OCI-LY7 (cell line): ENCODE measurements around the gene NINJ2.

Experiments used
- EZH2phosphoT487 ChIP-seq: fragments of 200-600 bp; sonication (generic); IDR thresholded peaks from 2 replicates; pipeline ENCODE4 v1.6.1; 2018; ENCODE audit warnings: low read depth, borderline replicate concordance, mild to moderate bottlenecking, mixed run types, antibody characterized with exemption, low read length, moderate library complexity, mixed read lengths
- TF ChIP-seq, protein P1 (sequence below): fragments of 200-600 bp; sonication (generic); conservative IDR thresholded peaks from 2 replicates; pipeline ENCODE4 v1.5.1; 2014; ENCODE audit warnings: mild to moderate bottlenecking, antibody characterized with exemption, low read length, moderate library complexity, mixed read lengths

GRCh38 chr12:674272-674781 lies 11.1 kb upstream of the NINJ2 start:
- TF ChIP-seq, protein P1, sequence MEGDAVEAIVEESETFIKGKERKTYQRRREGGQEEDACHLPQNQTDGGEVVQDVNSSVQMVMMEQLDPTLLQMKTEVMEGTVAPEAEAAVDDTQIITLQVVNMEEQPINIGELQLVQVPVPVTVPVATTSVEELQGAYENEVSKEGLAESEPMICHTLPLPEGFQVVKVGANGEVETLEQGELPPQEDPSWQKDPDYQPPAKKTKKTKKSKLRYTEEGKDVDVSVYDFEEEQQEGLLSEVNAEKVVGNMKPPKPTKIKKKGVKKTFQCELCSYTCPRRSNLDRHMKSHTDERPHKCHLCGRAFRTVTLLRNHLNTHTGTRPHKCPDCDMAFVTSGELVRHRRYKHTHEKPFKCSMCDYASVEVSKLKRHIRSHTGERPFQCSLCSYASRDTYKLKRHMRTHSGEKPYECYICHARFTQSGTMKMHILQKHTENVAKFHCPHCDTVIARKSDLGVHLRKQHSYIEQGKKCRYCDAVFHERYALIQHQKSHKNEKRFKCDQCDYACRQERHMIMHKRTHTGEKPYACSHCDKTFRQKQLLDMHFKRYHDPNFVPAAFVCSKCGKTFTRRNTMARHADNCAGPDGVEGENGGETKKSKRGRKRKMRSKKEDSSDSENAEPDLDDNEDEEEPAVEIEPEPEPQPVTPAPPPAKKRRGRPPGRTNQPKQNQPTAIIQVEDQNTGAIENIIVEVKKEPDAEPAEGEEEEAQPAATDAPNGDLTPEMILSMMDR: no peak
- no peak for TF ChIP-seq EZH2phosphoT487
